Ishikawa (cell line): ENCODE results near the gene BBC3.

ENCODE experiments used
- EGR1 ChIP-seq: IDR thresholded peaks from 2 replicates; pipeline ENCODE4 v1.6.1; 2012
- FOXM1 ChIP-seq: IDR thresholded peaks from 2 replicates; pipeline ENCODE4 v1.6.1; 2012; ENCODE audit warnings: low read depth, borderline replicate concordance
- MAX ChIP-seq: IDR thresholded peaks from 2 replicates; pipeline ENCODE4 v1.6.1; 2012
- TAF1 ChIP-seq: IDR thresholded peaks from 2 replicates; pipeline ENCODE4 v1.6.1; 2012; ENCODE audit warnings: low read depth, mild to moderate bottlenecking
- TEAD4 ChIP-seq: IDR thresholded peaks from 2 replicates; pipeline ENCODE4 v1.6.1; 2012

- TF ChIP-seq FOXM1, result no peak
- TF ChIP-seq TEAD4, result no peak
- no peak for TF ChIP-seq EGR1
- TF ChIP-seq MAX, result no peak
- no peak for TF ChIP-seq TAF1
Observed at GRCh38 chr19:47280183-47280797, 49.3 kb upstream of the BBC3 start.
